Activated CD8-positive, alpha-beta memory T cell treated with anti-CD3 and anti-CD28 coated beads, Interleukin-2, amount 50 U/mL, for 1 hour (primary cell): ENCODE measurements around the gene CHRNA1.

Source experiments
- DNase-seq: peaks from one replicate; pipeline ENCODE4 v3.0.0-alpha.2; 2020; ENCODE audit errors: extremely low read depth

The CHRNA1 gene

DNA sequence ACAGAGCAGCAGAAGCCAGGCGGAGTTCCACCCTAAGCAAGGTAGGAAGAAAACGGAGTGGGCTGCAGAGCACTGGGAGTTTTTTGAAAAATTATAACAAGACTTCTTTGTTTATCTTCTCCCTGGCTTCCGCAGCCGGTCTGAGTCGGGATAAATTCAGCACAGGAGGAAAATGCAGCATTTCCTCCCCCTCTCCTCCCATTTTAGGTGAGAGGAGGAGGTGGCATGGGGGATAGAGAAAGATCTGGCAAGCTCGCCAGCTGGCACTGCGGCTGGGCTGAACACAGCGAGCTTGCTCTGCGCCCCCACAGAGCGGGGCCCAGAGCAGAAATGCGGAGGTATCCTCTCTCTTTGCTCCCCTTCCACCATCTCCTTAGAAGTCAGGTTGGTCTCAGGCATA lies 17.7 kb upstream of the CHRNA1 start:
- DNase-seq = no peak

- DNase-seq = no peak
These were observed 17.0 kb upstream of the CHRNA1 start for GRCh38 chr2:174781298-174781697.

DNA sequence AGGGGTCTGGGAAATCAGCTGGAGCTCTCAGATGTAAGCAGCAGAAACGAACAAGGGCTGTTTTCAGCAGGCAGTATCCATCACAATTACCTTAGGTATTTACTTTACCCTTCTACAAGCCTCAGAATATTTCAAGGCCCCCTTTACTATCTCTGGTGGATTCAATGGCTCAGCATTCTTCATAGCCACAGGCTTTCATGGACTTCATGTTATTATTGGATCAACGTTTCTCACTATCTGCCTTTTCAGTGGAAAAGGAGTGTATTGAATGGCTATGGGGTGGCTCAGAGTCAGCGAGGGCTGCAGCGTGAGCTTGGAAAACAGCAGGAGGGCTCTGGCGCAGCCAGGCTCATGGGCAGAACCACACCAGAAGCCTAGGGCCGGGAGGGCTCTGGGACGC lies 16.6 kb upstream of the CHRNA1 start:
- DNase-seq = no peak

GRCh38 chr2:174780191-174780840 lies 16.0 kb upstream of the CHRNA1 start:
- no peak for DNase-seq

DNA sequence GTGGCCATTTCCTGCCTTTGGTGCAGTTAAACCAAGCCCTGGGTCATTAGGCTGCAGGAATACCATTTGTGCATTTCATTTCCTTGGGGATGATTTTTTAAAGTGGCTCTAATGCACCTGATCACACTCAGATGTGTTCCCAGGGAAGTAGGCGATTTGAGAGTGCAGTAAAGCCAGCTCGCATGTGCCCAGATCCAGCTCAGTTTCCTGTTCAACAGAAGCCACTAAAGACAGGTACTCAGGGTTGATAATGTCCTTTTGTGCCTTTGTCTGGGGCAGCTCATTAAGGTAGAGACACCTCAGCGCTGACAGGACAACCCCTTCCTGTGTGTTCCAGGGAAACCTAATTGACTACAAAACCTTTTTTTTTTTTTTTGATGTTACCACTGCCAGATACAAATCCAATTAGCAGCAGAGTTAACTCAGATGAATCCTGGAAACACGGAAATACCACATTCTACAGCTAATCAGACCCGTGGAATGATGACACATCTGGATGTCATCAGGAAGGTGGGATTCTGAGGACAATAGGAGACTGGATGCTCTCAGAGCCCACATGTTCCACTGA lies 15.2 kb upstream of the CHRNA1 start:
- no peak for DNase-seq

GRCh38 chr2:174778085-174778981 lies 14.1 kb upstream of the CHRNA1 start:
- DNase-seq = peak; percentile 73

DNA sequence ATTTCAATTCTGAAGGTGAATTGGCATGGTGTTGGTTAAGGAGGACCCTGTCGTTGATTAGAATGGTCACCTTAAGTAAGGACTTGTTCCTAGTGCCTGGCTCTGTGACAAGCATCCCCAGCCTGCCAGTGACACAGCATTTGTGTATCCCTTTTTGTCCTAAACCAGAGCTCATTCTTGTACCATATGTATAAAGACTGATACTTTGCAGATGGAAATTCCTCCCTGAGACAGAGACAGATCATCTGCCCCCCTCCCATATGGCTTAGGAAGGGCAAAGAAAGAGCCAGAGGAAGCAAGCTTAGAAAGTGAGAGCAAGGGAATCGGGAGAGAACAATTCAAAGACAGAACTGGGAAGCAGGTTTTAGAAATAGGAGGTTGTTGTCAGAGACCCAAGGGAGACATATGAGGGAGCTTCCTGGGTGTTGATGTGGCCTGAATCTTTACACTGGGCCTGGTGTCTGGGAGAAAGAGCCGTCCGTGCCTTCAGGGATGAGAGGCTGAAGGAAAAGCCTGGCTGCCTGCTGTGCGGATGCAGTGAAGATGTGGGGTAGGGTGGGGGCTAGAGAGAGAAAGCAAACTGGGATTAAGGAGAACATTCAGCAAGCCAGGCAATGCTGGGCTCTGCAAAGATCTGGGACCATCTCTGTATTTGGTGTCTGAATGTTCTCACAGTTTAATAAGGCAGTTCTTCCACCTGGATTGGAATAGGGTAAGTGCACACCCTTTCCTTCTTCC lies 13.2 kb upstream of the CHRNA1 start:
- DNase-seq = no peak

GRCh38 chr2:174776675-174777074 lies 12.4 kb upstream of the CHRNA1 start:
- DNase-seq = no peak

GRCh38 chr2:174776223-174776622 lies 12.0 kb upstream of the CHRNA1 start:
- DNase-seq = no peak

DNA sequence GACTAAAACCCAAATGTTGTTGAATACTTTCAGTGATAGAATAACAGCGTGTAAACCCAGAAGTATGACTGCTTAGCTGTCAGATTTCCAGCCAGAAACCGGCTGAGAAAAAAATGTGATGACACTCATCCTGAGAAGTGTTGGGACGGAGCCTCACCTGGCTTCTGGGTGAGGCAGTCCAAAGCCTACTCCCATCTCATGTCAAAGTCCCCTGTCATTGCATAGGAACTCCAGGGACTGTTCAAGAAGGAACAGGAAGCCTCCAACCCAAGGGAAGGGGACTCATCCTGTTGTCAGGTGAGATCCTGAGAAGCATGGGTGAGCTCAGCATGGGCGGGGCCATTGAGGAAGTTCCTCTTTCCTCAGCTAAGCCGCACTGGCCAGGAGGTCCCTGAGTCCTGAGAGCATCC lies 11.3 kb upstream of the CHRNA1 start:
- DNase-seq = no peak

- no peak for DNase-seq
These were observed 10.6 kb upstream of the CHRNA1 start for GRCh38 chr2:174774886-174775285.

DNA sequence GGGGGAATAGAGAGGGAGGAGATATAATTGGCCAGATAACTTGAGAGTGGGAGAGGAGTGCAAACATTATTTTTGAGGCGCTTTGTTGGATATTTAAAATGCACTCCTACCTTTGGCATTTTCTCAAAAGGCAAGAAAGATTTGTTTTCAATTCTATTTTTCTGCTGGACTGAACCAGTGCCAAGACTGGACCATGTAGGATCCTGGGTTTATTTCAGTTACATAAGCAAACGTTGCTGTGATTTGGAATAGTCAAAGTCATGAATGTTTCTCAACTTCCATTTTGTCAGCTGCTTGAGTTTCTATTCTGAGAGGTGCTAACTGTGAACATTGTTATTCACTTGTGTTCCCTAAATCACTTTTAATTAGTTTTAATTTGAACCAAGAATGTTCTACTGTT lies 8.9 kb upstream of the CHRNA1 start:
- no peak for DNase-seq

- no peak for DNase-seq
These were observed 8.2 kb upstream of the CHRNA1 start for GRCh38 chr2:174772472-174772801.

DNA sequence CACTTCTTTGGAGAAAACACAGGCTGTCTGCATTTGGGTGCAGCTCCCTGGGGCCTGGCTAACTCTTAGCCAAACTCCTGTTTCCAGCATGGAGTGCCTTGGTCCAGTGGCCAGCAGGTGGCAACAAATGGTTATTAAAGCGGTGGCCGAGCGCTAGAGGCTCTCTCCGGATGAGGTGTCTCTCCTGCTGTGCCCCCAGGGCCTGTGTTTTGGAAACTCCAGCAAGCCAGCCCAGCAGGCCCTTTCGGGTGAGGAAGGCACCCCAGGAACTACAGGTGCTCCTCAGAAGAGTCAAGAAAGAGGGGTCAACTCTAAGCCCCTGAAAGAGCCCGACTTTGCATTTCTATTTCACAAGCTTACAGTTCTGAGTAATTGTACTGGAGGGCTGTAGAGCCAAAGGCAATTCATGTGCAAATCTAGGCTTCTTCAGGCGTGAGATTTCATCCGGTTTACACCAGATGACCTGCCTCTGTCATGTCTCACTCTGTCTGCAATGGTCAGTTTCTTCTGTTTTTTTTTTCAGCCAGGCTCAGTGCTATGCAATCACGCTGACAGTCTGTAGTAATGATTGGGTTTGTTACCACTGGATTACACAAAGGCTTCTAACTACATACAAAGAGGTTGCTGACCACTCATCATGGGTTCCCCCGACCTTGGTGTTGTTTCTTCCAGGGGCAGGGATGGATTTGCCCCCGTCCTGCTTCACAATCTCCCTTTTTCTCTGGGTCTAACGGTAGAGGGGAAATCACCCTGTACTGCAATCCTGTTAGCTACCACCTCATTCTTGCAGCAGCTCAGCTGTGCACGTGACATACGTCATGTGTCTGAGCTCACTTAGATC lies 7.6 kb upstream of the CHRNA1 start:
- DNase-seq = no peak

GRCh38 chr2:174771136-174771535 lies 6.9 kb upstream of the CHRNA1 start:
- DNase-seq = no peak

- no peak for DNase-seq
These were observed 4.3 kb upstream of the CHRNA1 start for GRCh38 chr2:174768557-174768956.

DNA sequence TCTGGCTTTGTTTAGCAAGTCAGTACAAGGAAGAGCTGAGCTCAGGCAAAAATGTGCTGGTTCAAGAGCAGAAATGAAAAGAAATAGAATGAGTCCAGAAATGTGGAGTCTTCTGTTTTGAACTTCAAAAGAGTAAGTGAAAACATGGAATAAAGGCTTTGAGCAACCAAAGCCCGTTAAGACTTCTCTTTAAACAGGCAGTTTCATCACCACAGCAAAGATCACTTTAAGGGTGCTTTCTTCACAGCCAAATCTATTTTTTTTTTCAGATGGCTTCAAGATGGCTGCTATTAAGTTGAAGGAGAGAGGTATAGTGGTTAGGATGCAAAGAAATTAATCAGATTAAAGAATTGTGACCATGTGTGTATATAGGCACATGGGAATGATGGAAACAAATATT lies 2.0 kb upstream of the CHRNA1 start:
- no peak for DNase-seq

GRCh38 chr2:174765576-174765975 lies 1.3 kb upstream of the CHRNA1 start:
- DNase-seq = no peak

GRCh38 chr2:174763780-174764179 lies 492 bp downstream of the CHRNA1 start:
- no peak for DNase-seq

DNA sequence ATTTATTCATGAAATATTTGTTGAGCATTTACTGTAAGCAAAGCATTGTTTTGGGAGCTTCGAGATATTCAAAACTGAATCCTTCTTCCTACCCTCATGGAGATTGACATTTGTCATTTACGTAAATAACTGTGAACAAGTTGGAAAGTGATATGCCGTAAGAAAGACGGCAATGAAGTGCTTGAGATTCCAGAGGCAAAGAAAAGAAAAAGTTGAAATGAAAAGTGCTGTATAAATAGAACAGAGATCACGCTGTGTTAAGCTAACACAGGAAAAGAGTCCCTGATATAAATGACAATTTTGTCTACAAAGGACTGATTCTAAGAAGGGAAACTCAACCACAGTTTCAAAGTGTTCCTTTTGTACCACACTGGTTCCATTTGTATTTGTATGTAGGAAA lies 1.8 kb downstream of the CHRNA1 start:
- DNase-seq = no peak

- DNase-seq = no peak
These were observed 2.4 kb downstream of the CHRNA1 start for GRCh38 chr2:174761837-174762236.
